Activated T-cell treated with anti-CD3 and anti-CD28 coated beads, Interleukin-2, amount 50 U/mL, for 24 hours (primary cell): ENCODE measurements around the gene TFAM.
A peak's percentile ranks its signal among the peaks of the same experiment; 100 is the strongest.

ENCODE experiments used
- DNase-seq: peaks from one replicate; pipeline ENCODE4 v3.0.0-alpha.2; 2020
- H3K27ac Mint-ChIP-seq: 2 replicates; pipeline ENCODE4 v1.8.0; 2020; ENCODE audit warnings: mild to moderate bottlenecking, mixed read lengths
- H3K27me3 Mint-ChIP-seq: 2 replicates; pipeline ENCODE4 v1.8.0; 2020; ENCODE audit warnings: mixed read lengths
- H3K36me3 Mint-ChIP-seq: 2 replicates; pipeline ENCODE4 v1.8.0; 2020; ENCODE audit warnings: low read depth, mixed read lengths
- H3K4me1 Mint-ChIP-seq: 2 replicates; pipeline ENCODE4 v1.8.0; 2020; ENCODE audit warnings: low read depth, mixed read lengths
- H3K4me3 Mint-ChIP-seq: 2 replicates; pipeline ENCODE4 v1.8.0; 2020; ENCODE audit warnings: mild to moderate bottlenecking, moderate library complexity, mixed read lengths
- H3K9me3 Mint-ChIP-seq: 2 replicates; pipeline ENCODE4 v1.8.0; 2020; ENCODE audit warnings: mixed read lengths

The TFAM gene

DNA sequence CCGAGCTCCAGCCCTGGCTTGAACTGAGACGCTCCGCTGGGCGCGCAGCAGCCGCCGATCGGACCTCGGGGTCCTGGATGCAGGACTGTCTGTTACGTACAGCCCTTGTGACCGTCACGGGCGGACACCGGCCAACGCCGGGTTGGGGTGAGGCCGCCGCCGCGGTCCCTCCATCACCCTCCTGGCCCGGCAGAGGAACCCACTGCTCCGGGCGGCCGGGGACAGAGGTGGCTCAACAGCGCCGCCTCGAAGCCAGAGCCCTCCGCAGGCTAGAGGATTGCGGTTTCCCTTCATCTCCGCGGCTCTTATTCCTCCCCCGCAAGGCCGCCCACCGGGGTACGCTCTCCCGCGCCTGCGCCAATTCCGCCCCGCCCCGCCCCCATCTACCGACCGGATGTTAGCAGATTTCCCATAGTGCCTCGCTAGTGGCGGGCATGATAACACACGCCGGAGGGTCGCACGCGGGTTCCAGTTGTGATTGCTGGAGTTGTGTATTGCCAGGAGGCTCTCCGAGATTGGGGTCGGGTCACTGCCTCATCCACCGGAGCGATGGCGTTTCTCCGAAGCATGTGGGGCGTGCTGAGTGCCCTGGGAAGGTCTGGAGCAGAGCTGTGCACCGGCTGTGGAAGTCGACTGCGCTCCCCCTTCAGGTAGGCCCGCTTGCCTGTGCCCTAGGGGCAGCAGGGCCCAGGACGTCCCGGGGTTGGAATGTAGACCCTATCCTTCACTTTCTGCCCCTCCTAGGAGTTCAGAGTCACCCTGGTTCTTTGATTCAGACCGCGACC, at the start of gene TFAM:
TSS of gene TFAM (plus strand) at position 412 of the 785 bp plus-strand sequence. CDS start at position 550, 138 bp downstream.
- Mint-ChIP-seq H3K27ac (peak within 1 kb of the TSS; percentile 92), H3K9me3 (no peaks in the 10 kb centered on the region), H3K4me3 (peak within 1 kb of the TSS; percentile 95), H3K4me1 (peaks cover 51% of the 10 kb centered on the region), H3K27me3 (no peaks in the 10 kb centered on the region), H3K36me3 (peaks cover 51% of the 10 kb centered on the region)
- DNase-seq, result peak; percentile 99

DNA sequence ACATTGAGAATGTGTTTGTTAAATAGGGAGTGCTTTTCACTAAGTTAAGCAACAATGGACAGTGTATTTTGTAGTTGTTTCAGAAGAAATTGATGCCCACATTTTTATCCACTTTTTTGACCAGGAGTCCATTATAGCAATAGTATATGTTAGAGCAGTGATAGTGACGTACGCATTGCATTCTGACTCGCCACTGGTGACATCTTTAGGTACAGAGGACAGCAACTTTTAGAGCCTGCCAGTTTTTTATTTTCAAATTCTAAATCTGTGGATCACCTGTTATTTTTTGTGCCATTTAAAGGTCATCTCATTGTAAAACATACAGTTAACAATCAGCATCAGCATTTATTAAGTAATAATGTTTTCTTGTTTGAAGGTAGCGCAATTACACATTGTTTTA, 49.0 kb upstream of the TFAM start:
- Mint-ChIP-seq H3K36me3 (peaks cover 27% of the 10 kb centered on the region), H3K4me1 (peaks cover 46% of the 10 kb centered on the region), H3K4me3 (peak overlapping the region; percentile 97), H3K27ac (no peak overlapping the region), H3K9me3 (no peaks in the 10 kb centered on the region), H3K27me3 (no peaks in the 10 kb centered on the region)
- DNase-seq, result no peak

DNA sequence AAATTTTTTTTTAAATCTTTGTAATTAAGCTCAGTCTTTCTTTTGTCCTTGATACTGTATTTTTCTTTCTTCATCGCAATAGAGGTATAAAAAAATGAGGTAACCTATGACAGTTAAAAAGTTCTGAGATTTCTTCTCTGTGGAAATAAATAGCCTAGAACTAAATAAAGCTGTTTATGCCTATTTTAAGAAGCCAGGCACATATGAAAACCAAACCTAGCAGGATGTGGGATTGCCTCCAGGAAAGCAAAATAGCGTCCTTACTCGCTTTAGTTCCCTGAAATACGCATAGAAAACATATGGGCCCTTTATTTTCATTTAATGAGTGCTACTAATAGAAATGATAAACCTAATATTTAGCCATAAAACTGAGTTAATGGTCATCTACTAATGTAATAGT, 43.8 kb upstream of the TFAM start:
- H3K27me3 Mint-ChIP-seq, result no peaks in the 10 kb centered on the region
- DNase-seq, result no peak
- peaks cover 46% of the 10 kb centered on the region for H3K4me1 Mint-ChIP-seq
- H3K36me3 Mint-ChIP-seq, result peaks cover 30% of the 10 kb centered on the region
- no peak overlapping the region for H3K4me3 Mint-ChIP-seq
- H3K27ac Mint-ChIP-seq, result no peak overlapping the region
- no peaks in the 10 kb centered on the region for H3K9me3 Mint-ChIP-seq

DNA sequence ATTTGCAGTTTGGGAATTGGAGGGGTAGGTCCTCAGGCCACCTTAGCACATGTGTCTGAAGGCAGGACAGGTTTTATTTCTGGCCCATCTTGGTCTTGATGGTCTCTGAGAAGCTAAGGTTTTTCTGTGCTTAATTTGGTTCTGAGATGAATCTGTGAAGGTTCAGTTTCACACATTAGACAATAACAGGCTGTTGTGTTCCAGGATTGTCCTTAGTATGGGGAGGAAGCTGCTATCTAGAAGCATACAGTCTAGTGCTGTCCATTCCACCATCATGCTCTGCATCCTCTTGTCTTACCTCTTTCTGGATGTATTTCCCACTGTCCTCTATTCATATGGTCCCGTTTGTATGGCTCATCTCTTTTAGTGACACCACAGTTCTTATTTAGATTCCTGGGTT, 43.3 kb upstream of the TFAM start:
- Mint-ChIP-seq H3K27ac (no peak overlapping the region), H3K4me3 (no peak overlapping the region), H3K4me1 (peaks cover 42% of the 10 kb centered on the region), H3K36me3 (peaks cover 31% of the 10 kb centered on the region), H3K27me3 (no peaks in the 10 kb centered on the region), H3K9me3 (no peaks in the 10 kb centered on the region)
- DNase-seq, result no peak

DNA sequence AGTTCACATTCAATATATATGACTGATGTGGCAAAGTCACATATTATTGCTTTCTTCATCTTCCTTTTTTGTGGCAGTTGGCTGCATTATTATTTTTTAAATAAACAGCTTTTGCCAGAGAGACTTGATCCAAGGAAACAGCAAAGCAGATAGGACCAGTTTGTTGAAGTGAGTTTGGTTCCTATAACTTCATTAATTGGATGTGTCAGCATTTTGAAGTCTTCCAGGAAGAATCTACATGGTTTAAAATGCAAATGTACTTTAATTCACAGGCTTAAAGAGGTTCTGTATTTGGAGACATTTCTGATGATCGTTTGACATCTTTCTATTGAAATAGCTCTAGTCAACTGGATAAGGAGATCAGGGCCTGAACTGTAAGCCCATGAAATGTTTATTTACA, 37.2 kb upstream of the TFAM start:
- DNase-seq, result no peak
- no peaks in the 10 kb centered on the region for H3K9me3 Mint-ChIP-seq
- H3K36me3 Mint-ChIP-seq, result peaks cover 41% of the 10 kb centered on the region
- no peaks in the 10 kb centered on the region for H3K27me3 Mint-ChIP-seq
- H3K4me1 Mint-ChIP-seq, result peaks cover 40% of the 10 kb centered on the region
- H3K4me3 Mint-ChIP-seq, result no peak overlapping the region
- H3K27ac Mint-ChIP-seq, result no peak overlapping the region

DNA sequence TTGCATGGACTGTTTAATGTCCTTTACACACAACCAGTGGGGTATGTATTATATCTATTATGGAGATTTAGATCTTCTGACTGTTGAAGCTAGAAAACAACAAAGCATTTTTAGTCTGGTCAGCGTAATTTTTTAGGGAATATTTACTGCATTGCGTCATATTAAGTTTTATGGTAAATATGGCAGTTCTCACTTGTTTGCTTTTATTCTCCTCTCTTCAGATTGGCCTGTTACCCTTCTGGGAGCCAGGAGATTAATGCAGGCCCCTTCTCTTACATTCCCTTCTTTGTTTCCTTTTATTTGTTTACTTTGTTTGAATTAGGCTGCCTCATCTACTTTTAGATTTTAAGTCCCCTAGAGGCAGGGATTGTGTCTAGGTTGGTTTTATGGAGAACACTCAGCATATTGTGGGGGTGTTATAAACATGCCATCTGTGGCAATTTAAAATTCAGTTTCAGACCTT, 36.6 kb upstream of the TFAM start:
- H3K4me1 Mint-ChIP-seq, result peaks cover 42% of the 10 kb centered on the region
- H3K27ac Mint-ChIP-seq, result no peak overlapping the region
- no peak for DNase-seq
- no peaks in the 10 kb centered on the region for H3K9me3 Mint-ChIP-seq
- peaks cover 37% of the 10 kb centered on the region for H3K36me3 Mint-ChIP-seq
- H3K27me3 Mint-ChIP-seq, result no peaks in the 10 kb centered on the region
- H3K4me3 Mint-ChIP-seq, result no peak overlapping the region

DNA sequence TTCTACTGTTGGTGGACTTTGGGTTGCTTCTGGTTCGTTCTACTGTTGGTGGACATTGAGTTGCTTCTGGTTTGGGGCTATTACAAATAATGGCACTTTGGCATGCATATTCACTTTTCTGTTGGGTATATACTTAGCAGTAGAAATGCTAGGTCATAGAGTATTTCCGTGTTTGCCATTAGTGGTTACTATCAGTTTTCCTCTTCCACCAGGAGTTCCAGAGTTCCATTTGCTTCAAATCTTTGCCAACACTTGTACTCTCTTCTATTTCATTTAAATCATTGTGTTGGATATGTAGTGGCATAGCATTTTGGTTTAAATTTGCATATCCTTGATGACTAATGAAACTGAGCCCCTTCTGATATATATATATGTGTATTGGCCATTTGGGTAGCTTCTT, 35.2 kb upstream of the TFAM start:
- Mint-ChIP-seq H3K27ac (no peak overlapping the region), H3K36me3 (peaks cover 37% of the 10 kb centered on the region), H3K27me3 (no peaks in the 10 kb centered on the region), H3K4me1 (peaks cover 44% of the 10 kb centered on the region), H3K4me3 (no peak overlapping the region), H3K9me3 (no peaks in the 10 kb centered on the region)
- no peak for DNase-seq

DNA sequence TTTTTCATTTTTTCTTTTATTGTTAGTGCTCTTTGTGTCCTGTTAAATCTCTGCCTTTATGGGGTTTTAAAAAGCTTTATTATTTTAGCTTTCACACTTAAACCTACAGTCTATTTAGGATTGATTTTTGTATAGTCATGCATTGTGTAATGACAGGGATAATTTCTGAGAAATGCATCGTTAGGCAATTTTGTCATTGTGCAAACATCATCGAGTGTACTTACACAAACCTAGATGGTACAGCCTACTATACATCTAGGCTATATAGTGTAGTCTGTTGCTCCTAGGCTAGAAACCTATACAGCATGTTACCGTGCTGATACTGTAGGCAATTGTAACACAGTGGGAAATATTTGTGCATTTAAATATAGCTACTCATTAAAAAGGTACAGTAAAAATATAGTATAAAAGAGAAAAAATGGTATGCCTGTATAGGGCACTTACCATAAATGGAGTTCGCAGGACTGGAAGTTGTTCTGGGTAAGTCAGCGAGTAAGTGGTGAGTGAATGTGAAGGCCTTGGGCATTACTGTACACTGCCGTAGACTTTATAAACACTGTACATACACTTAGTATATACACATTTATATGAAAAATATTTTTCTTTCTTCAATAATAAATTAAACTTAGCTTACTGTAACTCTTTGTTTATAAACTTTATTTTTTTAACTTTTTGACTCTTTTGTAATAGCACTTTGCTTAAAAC, 34.4 kb upstream of the TFAM start:
- Mint-ChIP-seq H3K27me3 (no peaks in the 10 kb centered on the region), H3K27ac (no peak overlapping the region), H3K9me3 (no peaks in the 10 kb centered on the region), H3K4me3 (no peak overlapping the region), H3K4me1 (peaks cover 48% of the 10 kb centered on the region), H3K36me3 (peaks cover 33% of the 10 kb centered on the region)
- no peak for DNase-seq

DNA sequence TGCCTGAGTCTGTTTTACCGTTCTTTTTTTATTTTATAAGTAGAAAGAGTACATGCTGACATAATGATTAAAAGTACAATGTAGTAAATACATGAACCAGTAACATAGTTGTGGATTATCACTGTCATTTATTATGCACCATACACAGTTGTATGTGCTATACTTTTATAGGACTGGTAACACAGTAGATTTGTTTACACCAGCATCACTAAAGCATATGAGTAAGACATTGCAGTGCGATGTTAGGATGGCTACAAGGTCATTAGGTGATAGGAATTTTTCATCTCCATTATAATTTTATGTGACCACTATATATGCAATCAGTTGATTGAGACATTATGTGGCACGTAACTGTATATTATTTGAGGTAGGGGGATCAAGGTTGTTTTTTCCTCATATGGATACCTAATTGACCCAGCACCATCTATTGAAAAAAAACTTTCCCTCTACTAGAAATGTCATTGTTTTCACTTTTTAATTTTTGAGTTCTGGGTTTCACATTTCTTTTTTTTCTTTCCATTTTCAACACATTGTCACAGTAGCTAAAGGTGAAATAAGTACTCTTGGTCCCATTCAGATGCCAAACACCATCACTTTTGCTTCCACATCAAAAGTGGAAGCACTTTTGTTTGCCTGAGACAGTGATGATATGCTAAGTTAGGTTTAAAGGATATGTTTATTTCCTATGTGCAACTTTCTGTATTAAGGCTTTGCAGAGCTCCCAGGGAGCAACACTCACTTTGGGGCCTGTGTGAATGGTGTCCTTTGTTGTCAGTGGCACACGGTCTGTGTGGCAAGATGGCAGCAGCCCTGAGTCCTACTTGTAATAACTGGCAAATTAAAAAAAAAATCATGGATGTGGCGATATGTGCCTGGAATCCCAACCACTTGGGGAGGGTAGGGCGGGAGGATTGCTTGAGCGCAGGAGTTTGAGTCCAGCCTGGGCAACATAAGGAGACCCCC, 33.3 kb upstream of the TFAM start:
- Mint-ChIP-seq H3K27me3 (no peaks in the 10 kb centered on the region), H3K4me1 (peaks cover 50% of the 10 kb centered on the region), H3K27ac (no peak overlapping the region), H3K9me3 (no peaks in the 10 kb centered on the region), H3K36me3 (peaks cover 24% of the 10 kb centered on the region), H3K4me3 (no peak overlapping the region)
- DNase-seq, result no peak

DNA sequence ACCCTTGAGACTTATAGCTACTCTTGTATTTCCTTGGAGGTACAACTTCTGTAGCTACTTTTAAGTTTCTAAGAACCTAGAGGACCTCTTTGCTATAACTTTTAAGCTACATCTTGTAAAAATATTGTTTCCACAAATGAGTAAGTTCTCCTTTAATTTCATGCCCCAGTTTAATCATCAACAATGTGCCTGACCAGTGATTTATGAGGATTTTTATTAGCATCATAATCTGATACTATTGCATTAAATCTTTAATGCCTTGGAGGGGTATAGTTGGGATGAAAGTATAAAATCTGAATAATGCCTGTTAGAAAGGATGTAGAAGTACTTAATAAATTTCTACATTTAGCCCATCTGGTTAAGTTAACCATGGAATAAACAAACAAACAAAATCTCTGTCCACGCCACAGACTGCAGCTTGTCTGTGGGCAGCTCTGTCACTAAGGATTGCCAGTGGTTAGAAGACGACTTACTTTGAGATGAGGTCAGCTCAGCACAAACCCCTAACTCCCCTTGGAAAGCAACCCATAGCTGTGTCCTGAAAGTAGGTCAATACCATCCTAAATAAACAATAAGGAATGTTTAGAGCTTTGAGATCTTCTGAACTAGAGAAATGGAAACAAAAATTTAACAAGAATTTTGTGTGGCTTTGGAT, 32.1 kb upstream of the TFAM start:
- H3K4me3 Mint-ChIP-seq, result no peak overlapping the region
- no peak overlapping the region for H3K27ac Mint-ChIP-seq
- no peak for DNase-seq
- H3K36me3 Mint-ChIP-seq, result peaks cover 16% of the 10 kb centered on the region
- H3K4me1 Mint-ChIP-seq, result peaks cover 53% of the 10 kb centered on the region
- H3K9me3 Mint-ChIP-seq, result no peaks in the 10 kb centered on the region
- H3K27me3 Mint-ChIP-seq, result no peaks in the 10 kb centered on the region

DNA sequence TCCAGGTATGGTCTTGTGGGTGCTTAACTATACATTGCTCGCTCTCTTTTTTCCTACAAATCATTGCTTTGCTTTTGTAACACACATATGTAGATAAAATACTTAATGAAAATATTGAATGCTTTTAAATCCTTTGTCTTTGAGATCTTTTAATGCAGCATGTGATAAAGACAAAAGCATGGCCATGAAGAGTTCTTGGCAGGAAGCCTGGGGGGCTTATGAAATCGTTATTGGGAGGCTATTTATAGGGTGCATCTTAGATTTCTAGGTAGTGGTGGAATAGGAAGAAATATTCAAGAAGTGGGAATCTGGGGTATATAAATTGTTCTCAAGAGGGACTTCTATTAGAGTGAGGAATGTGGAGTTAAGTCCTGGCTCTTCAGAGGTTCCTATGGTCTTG, 28.5 kb upstream of the TFAM start:
- no peak overlapping the region for H3K27ac Mint-ChIP-seq
- DNase-seq, result no peak
- H3K4me1 Mint-ChIP-seq, result peaks cover 55% of the 10 kb centered on the region
- H3K4me3 Mint-ChIP-seq, result no peak overlapping the region
- H3K27me3 Mint-ChIP-seq, result no peaks in the 10 kb centered on the region
- no peaks in the 10 kb centered on the region for H3K9me3 Mint-ChIP-seq
- peaks cover 15% of the 10 kb centered on the region for H3K36me3 Mint-ChIP-seq

DNA sequence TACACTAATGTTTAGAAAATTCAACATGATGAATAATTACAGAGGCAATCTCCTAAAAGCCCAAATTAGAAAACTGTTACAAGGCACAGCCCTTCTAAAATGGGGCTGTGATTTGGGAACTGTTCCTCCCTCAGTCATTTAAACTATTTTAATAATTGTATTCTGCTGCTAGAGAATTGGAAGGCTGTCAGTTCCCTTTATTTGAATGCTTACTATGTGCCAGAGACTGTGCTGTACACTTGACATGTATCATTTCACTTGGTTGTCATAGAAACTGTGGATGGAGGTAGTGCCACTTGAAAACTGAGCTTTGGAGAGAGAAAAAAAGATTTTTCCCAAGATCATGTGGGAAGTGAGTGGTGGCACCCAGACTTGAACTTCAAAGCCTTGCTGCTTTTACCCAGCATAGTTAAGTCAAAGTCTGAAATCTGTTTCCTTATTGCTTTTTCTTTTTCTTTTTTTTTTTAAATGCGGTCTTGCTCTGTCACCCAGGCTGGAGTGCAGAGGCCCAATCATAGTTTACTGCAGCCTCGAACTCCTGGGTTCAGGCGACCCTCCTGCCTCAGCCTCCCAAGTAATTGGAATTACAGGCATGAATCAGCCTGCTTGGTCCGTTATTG, 26.8 kb upstream of the TFAM start:
- Mint-ChIP-seq H3K9me3 (no peaks in the 10 kb centered on the region), H3K4me3 (no peak overlapping the region), H3K36me3 (peaks cover 22% of the 10 kb centered on the region), H3K27me3 (no peaks in the 10 kb centered on the region), H3K4me1 (peaks cover 45% of the 10 kb centered on the region), H3K27ac (no peak overlapping the region)
- no peak for DNase-seq

DNA sequence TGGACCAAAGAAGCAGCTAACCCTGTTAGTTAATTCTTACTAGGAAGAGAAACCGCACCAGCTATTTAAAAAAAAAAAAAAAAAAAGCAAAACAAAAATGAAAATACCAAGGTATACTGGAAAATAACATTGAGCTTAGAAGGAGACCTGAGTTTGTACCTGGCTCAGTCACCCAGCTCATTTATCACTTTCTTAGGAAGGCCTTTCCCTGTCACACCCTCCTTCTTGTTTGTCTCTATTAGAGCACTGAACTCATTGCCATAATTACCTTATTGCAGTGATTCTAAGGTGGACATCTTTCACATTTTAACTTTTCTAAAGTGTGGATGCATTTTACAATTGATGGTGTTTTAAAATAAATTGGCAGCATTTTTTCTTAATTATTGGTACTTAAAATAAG, 26.3 kb upstream of the TFAM start:
- H3K9me3 Mint-ChIP-seq, result no peaks in the 10 kb centered on the region
- H3K4me3 Mint-ChIP-seq, result no peak overlapping the region
- peaks cover 28% of the 10 kb centered on the region for H3K36me3 Mint-ChIP-seq
- no peaks in the 10 kb centered on the region for H3K27me3 Mint-ChIP-seq
- H3K4me1 Mint-ChIP-seq, result peaks cover 45% of the 10 kb centered on the region
- DNase-seq, result no peak
- H3K27ac Mint-ChIP-seq, result no peak overlapping the region

DNA sequence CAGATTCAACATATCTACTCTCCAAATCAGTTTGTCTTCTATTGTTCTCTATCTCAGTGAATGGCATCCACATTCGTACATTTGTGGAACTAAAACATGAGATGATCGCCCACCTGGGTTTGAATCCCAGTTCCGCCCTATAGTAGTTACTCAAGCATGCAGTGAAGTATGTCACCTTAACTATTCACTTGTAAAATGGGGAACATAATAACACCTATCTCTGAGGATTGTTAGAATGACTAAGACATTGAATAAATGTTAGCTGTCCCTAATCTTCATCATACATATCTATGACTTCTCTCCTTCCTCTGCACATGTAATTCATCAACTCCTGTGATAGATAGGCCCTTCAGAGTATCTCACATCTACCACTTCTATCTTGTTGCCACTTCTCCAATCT, 25.7 kb upstream of the TFAM start:
- Mint-ChIP-seq H3K27ac (no peak overlapping the region), H3K4me3 (no peak overlapping the region), H3K4me1 (peaks cover 43% of the 10 kb centered on the region), H3K36me3 (peaks cover 33% of the 10 kb centered on the region), H3K27me3 (no peaks in the 10 kb centered on the region), H3K9me3 (no peaks in the 10 kb centered on the region)
- DNase-seq, result no peak
